NOMO-1 (cell line): Measurements from ENCODE around the gene EID2.

Experiments
- DNase-seq, 2 experiments: peaks; one replicate each; lab custom pipeline; 2025; ENCODE audit not compliant: unreplicated experiment in 2 of 2; lab: John Stamatoyannopoulos, UW

EID2 gene

DNA sequence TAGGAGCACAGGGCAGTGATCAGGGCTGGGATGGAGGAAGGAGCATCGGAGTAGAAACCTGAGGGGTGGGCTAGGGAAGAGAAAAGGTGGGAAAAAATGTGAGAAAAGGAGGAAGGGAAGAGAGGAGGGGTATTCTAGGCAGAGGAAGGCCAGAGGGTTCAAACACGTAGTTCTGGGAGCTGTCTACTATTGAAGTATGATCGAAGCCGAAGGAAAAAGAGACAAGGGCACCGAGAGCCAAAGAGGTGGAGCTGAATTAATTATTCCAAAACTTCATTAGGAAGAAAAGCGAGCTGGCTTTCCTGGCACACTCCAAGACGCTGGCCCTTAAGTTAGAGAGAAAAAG lies 33.4 kb downstream of the EID2 start:
- DNase-seq: no peak

DNA sequence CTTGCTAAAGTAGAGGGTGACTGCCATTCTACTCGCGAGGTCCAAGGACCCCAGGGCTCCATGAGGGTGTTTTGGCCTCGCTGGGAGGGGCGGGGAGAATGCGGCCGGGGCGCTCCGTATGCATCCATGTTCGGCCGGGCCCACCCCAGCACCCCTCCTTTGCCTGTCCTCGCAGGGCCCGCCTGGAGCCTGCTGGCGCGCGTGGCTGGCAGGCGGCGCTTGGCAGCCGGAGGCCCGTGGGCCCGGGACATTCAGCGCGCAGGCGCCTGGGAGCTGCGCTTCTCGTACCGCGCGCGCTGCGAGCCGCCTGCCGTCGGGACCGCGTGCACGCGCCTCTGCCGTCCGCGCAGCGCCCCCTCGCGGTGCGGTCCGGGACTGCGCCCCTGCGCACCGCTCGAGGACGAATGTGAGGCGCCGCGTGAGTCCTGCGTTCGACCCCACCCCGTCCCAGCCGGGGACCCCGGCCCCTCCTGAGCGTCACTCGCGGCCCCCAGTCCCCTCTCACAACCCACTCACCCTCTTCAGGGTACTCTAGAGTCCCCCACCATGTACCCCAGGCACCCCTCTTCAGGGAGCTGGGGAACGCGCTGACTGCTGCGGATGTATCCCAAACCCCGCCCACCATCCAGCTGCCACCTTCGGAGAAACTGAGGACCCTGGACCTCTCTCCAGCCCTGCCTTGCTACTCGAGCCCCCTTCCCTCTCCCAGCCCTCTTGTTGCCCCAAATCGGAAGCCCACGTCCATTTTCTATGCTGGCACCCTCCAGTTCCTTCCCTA lies 37.1 kb downstream of the EID2 start:
- peak; percentile 49 to 68 for DNase-seq

DNA sequence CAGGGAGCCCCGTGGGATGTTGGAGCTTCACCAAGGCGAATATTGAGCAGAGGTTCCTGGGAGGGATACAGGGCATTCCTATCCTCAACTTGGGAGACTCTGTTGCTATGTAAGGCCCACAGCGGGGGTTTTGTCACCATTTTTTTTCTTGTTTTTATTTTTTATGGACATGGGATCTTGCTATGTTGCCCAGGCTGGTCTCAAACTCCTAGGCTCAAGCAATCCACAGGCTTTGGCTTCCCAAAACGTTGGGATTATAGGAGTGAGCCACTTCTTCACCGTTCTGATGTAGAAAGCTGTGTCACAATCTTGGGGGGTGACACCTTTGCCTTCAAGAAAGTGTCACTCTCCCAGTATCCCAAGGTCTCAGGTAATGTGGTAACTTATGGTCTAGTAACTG lies 38.6 kb downstream of the EID2 start:
- DNase-seq: no peak

DNA sequence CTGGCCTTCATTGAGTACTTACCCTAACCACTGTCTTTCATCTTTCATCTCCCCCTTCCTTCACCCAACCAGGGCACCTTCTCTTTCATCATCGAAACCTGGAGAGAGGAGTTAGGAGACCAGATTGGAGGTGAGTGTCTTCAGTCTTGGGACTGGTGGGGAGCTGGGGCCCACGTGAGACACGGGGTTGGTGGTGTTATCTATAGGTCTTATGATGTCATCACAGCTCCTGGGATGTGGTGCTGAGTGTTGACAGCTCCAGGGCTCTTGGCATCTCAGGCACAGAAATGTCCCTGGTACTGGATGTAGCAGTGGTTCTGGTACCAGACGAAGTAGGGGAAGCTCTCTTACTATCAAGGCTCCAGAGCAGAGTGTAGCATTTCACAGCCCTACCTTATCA lies 39.4 kb downstream of the EID2 start:
- DNase-seq: no peak

DNA sequence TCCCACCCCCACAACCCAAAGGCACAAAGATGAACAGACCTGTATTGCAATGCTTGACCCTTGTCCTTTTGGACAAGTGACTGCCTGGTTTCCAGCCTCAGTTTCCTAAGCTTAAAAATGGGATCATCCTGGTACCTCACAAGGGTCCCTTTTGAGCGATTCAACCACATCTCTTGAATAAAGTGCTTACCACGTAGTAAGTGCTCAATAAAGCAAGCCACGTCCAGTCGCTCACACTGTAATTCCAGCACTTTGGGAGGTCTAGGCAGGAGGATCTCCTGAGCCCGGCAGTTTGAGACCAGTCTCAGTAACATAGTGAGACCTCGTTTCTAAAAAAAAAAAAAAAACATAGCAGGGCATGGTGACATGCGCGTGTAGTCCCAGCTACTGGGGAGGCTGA lies 40.0 kb downstream of the EID2 start:
- DNase-seq: no peak

DNA sequence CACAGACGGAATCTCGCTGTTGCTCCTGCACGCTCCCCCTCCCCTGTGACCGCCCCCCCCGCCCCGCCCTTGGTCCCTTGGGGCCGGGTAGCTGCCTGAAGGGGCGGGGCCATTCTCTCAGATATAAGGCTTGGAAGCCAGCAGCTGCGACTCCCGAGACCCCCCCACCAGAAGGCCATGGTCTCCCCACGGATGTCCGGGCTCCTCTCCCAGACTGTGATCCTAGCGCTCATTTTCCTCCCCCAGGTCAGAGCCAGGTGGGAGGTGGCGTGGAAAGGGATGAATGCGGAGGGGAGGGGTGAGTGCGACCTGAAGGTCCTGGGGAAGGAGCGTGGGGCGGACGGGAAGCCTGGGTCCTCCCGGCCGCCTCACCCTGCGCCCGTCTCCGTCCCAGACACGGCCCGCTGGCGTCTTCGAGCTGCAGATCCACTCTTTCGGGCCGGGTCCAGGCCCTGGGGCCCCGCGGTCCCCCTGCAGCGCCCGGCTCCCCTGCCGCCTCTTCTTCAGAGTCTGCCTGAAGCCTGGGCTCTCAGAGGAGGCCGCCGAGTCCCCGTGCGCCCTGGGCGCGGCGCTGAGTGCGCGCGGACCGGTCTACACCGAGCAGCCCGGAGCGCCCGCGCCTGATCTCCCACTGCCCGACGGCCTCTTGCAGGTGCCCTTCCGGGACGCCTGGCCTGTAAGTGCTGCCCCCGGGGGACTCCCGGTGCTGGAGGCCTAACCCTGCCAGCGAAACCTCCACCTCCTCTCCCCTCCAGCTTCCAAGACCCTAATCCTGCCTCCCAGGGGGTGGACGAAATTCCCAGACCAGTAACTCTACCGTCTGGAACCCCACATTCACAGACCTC lies 40.9 kb downstream of the EID2 start, which contains the start of gene DLL3:
DLL3 (plus strand) TSS at position 150 of the 845 bp plus-strand sequence; CDS start at position 178, 28 bp downstream.
- DNase-seq: no peak

DNA sequence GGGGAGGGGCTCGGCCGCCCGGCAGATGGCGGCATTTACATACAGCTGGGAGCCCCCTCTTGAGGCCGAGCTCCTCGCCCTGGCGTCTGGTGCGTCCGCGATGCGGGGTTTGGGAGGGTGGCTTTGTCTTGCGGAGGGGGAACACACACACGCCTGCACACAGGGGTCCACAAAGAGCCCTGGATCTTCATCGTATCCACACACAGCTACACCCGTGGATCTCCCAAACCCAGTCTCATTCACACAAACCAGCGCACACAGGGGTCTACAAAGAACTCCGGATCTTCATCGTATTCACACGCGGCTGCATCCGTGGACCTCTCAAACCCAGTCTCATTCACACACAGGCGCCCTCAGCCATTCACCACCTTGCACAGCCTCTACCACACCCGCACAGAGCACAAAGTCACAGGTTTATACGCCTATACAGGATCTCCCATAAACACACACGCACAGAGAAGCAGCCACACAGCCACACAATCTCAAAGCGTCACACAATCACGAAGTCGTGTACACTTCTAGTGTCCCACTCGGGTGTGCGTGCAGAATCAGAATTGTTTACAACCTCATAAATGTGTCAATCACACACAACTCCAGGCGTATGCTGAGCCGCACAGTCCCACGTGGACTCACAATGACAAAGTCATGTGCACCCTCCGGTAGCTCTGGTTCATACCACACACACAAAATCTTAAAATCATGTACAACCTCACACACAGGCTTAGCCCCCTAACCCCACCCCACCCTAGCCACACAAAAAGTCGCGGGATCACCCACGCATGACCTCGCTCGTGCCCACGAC lies 41.8 kb downstream of the EID2 start:
- DNase-seq: peak; percentile 40 to 51

DNA sequence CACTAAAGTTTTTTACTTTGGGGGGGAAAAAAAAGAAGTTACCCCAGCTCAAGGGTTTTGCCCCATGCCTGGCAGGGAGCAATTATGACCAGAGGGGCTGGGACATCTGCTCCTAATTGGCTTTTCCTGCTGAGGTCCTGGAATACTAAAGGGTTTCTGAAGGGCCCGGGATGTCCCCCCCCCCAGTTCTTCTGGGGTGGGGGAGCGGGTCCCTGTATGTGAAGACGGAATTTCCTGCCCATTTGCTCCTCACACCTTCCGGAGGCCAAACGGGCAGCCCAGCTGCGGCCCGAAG lies 42.3 kb downstream of the EID2 start:
- no peak for DNase-seq

DNA sequence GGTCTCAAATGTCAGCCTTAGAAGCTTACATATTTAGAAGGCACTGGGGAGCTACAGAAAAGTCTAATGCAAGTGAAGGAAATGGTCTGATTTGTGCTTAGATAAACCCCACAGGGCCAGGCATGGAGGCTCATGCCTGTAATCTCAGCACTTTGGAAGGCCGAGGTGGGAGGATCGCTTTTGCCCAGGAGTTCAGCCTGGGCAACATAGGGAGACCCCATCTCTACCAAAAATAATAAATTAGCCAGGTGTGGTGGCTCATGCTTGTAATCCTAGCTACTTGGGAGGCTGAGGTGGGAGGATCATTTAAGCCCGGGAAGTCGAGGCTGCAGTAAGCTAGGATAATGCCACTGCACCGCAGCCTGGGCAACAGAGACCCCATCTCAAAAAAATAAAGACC lies 43.9 kb downstream of the EID2 start:
- no peak for DNase-seq

DNA sequence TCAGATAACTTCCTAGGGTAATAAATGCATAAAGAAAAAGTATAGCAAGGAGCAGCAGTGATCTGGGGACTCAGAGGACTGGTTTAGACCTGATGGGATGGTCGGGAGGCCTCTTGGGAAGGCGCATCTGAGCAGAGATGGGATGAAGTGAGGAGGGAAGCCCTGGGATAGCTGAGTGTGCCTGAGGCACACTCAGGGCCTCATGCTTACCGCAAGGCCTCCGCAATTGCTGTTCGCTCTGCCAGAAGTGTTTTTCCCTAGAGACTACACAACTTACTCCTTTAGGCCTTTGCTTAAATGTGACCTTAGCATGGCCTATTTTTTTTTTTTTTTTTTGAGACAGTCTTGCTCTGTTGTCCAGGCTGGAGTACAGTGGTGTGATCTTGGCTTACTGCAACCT lies 45.3 kb downstream of the EID2 start:
- DNase-seq: no peak

DNA sequence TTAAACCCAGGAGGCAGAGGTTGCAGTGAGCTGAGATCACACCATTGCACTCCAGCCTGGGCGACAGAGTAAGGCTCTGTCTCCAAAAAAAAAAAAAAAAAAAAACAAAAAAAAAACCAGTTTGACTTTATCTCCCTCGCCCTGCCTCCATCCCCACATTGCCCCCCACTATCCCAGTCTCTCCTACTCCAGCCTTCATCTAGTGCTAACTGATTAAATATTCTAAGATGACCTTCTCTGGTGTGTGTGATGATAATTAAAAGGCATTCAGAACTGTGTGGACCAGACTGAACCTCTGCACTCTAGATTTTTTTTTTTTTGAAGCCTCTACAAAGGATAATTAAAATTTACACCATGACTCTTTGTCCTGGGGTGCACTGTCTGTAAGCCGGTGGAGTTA lies 47.2 kb downstream of the EID2 start:
- no peak for DNase-seq

DNA sequence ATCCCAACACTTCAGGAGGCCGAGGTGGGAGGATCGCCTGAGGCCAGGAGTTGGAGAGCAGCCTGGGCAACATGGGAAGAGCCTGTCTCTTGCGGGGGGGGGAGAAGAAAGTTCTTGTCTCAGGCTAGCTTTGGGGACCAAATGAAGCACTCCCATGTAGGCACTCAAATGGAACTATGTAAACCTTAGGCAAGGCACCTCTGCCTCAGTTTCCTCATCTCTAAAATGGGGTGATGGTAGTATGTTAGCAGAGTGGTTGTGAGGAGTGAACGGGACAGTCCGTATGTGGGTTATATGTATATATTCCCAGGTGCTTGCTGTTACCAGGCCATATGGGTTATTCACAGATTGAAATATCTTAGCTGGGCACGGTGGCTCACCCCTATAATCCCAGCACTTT lies 47.7 kb downstream of the EID2 start:
- no peak for DNase-seq

DNA sequence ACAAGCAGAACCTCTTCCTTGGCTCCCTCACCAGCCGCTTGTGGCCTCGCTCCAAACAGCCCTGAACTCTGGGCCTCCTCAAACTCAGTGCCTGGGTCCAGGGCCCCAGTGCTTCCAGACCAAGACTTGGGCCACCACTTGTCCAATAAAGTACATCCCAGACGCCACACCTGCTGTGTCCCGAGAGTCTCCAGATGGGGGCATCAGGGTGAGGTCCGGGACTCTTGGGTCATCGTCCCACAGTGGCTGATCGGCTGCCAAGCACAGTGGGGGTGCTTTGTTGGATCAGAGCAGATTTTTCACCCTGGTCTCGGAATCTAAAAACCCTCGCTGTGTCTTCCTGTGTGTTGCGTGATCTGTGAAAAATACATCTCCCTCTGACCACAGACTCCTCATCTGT lies 50.2 kb downstream of the EID2 start:
- no peak for DNase-seq
